Activated T-helper 17 cell treated with anti-CD3 and anti-CD28 coated beads, Interleukin-2, amount 50 U/mL, for 72 hours (primary cell): ENCODE measurements around the gene ZNF524. TPM values are rescaled to one million over a fixed set of nuclear protein-coding genes. Genes with fewer than 3 reads are reported as not detected.

Source experiments
- ATAC-seq: fragments of 150-1000 bp; cut with Tn5 transposase; replicated peaks from 2 replicates; pipeline ENCODE4 v1.10.0; 2021; ENCODE audit warnings: mild to moderate bottlenecking, moderate library complexity
- H3K27ac Mint-ChIP-seq: one replicate; pipeline ENCODE4 v1.8.0; 2022; ENCODE audit warnings: mixed read lengths
- H3K27me3 Mint-ChIP-seq: one replicate; pipeline ENCODE4 v1.8.0; 2022; ENCODE audit warnings: mixed read lengths
- H3K36me3 Mint-ChIP-seq: one replicate; pipeline ENCODE4 v1.8.0; 2022; ENCODE audit warnings: low read depth, mild to moderate bottlenecking, mixed read lengths
- H3K4me1 Mint-ChIP-seq: one replicate; pipeline ENCODE4 v1.8.0; 2022; ENCODE audit warnings: mixed read lengths
- H3K4me3 Mint-ChIP-seq: one replicate; pipeline ENCODE4 v1.8.0; 2022; ENCODE audit warnings: mild to moderate bottlenecking, mixed read lengths
- H3K9me3 Mint-ChIP-seq: one replicate; pipeline ENCODE4 v1.8.0; 2022; ENCODE audit warnings: mixed read lengths
- total RNA-seq, 2 donors: library from RNA; stranded (reverse); gene quantifications; one replicate each; pipeline ENCODE4 v1.2.3, GENCODE V29; 2022

Gene ZNF524
- total RNA-seq, 2 donors from 2014 or later, result 20.1 to 25.3 TPM

GRCh38 chr19:55626350-55626749 lies 26.3 kb downstream of the ZNF524 start:
- ATAC-seq, result peak; percentile 82
- no peaks in the 10 kb centered on the region for H3K27me3 Mint-ChIP-seq
- H3K27ac Mint-ChIP-seq, result peak overlapping the region; percentile 29

GRCh38 chr19:55632463-55632834 lies 32.4 kb downstream of the ZNF524 start:
- Mint-ChIP-seq H3K9me3 (no peaks in the 10 kb centered on the region), H3K4me3 (peak overlapping the region; percentile 36), H3K27ac (peak overlapping the region; percentile 15), H3K4me1 (peaks cover 38% of the 10 kb centered on the region), H3K36me3 (peaks cover 23% of the 10 kb centered on the region), H3K27me3 (no peaks in the 10 kb centered on the region)
- ATAC-seq, result peak; percentile 54

More at GRCh38 chr19:55626350-55626749, 26.3 kb downstream of the ZNF524 start:
- Mint-ChIP-seq H3K36me3 (peaks cover 7% of the 10 kb centered on the region), H3K9me3 (no peaks in the 10 kb centered on the region), H3K4me1 (peaks cover 25% of the 10 kb centered on the region), H3K4me3 (peak overlapping the region; percentile 59)

- Mint-ChIP-seq H3K27me3 (no peaks in the 10 kb centered on the region), H3K36me3 (peaks cover 34% of the 10 kb centered on the region), H3K27ac (no peak overlapping the region), H3K4me3 (peak overlapping the region; percentile 96), H3K4me1 (peaks cover 47% of the 10 kb centered on the region), H3K9me3 (no peaks in the 10 kb centered on the region)
- ATAC-seq, result no peak
Measured at GRCh38 chr19:55633861-55634260, 33.8 kb downstream of the ZNF524 start.

- Mint-ChIP-seq H3K4me3 (peak overlapping the region; percentile 96), H3K4me1 (peaks cover 50% of the 10 kb centered on the region), H3K27ac (peak overlapping the region; percentile 100), H3K27me3 (no peaks in the 10 kb centered on the region), H3K9me3 (peaks cover 3% of the 10 kb centered on the region), H3K36me3 (peaks cover 40% of the 10 kb centered on the region)
- peak; percentile 41 for ATAC-seq
Measured at GRCh38 chr19:55635334-55635717, 35.2 kb downstream of the ZNF524 start.

GRCh38 chr19:55635856-55636440 lies 35.9 kb downstream of the ZNF524 start:
- Mint-ChIP-seq H3K27ac (peak overlapping the region; percentile 100), H3K36me3 (peaks cover 43% of the 10 kb centered on the region), H3K4me1 (peaks cover 50% of the 10 kb centered on the region), H3K4me3 (peak overlapping the region; percentile 96), H3K9me3 (peaks cover 3% of the 10 kb centered on the region), H3K27me3 (no peaks in the 10 kb centered on the region)
- ATAC-seq, result no peak

- peaks cover 3% of the 10 kb centered on the region for H3K9me3 Mint-ChIP-seq
- H3K4me3 Mint-ChIP-seq, result peak overlapping the region; percentile 96
- H3K36me3 Mint-ChIP-seq, result peaks cover 49% of the 10 kb centered on the region
- H3K27me3 Mint-ChIP-seq, result no peaks in the 10 kb centered on the region
- peaks cover 54% of the 10 kb centered on the region for H3K4me1 Mint-ChIP-seq
- no peak for ATAC-seq
- peak overlapping the region; percentile 100 for H3K27ac Mint-ChIP-seq
Measured at GRCh38 chr19:55636723-55637122, 36.6 kb downstream of the ZNF524 start.

GRCh38 chr19:55637534-55637933 lies 37.4 kb downstream of the ZNF524 start:
- H3K4me1 Mint-ChIP-seq, result peaks cover 52% of the 10 kb centered on the region
- peak overlapping the region; percentile 57 for H3K27ac Mint-ChIP-seq
- H3K4me3 Mint-ChIP-seq, result peak overlapping the region; percentile 96
- no peaks in the 10 kb centered on the region for H3K27me3 Mint-ChIP-seq
- ATAC-seq, result no peak
- peaks cover 55% of the 10 kb centered on the region for H3K36me3 Mint-ChIP-seq
- H3K9me3 Mint-ChIP-seq, result peaks cover 3% of the 10 kb centered on the region

GRCh38 chr19:55638864-55639359 lies 38.8 kb downstream of the ZNF524 start:
- H3K4me3 Mint-ChIP-seq, result peak overlapping the region; percentile 96
- no peak for ATAC-seq
- no peak overlapping the region for H3K27ac Mint-ChIP-seq
- H3K36me3 Mint-ChIP-seq, result peaks cover 67% of the 10 kb centered on the region
- peaks cover 3% of the 10 kb centered on the region for H3K9me3 Mint-ChIP-seq
- H3K27me3 Mint-ChIP-seq, result no peaks in the 10 kb centered on the region
- peaks cover 54% of the 10 kb centered on the region for H3K4me1 Mint-ChIP-seq

GRCh38 chr19:55640043-55640576 lies 40.0 kb downstream of the ZNF524 start:
- Mint-ChIP-seq H3K27me3 (no peaks in the 10 kb centered on the region), H3K4me1 (peaks cover 48% of the 10 kb centered on the region), H3K9me3 (peaks cover 3% of the 10 kb centered on the region), H3K4me3 (peak overlapping the region; percentile 96), H3K36me3 (peaks cover 73% of the 10 kb centered on the region), H3K27ac (peak overlapping the region; percentile 75)
- ATAC-seq, result peak; percentile 7

- H3K27me3 Mint-ChIP-seq, result no peaks in the 10 kb centered on the region
- H3K36me3 Mint-ChIP-seq, result peaks cover 73% of the 10 kb centered on the region
- H3K27ac Mint-ChIP-seq, result peak within 1 kb of the TSS; percentile 89
- ATAC-seq, result peak; percentile 13
- peaks cover 3% of the 10 kb centered on the region for H3K9me3 Mint-ChIP-seq
- H3K4me1 Mint-ChIP-seq, result peaks cover 42% of the 10 kb centered on the region
- H3K4me3 Mint-ChIP-seq, result peak within 1 kb of the TSS; percentile 96
Measured at GRCh38 chr19:55640577-55641425, 40.7 kb downstream of the ZNF524 start, which contains the start of gene ZNF580. Gene ZNF580 (plus strand): TSS chr19:55641002. CDS start chr19:55642509, 1,507 bp downstream.

GRCh38 chr19:55641426-55642152 lies 41.5 kb downstream of the ZNF524 start:
- ATAC-seq, result no peak
- Mint-ChIP-seq H3K27ac (peak overlapping the region; percentile 89), H3K36me3 (peaks cover 73% of the 10 kb centered on the region), H3K27me3 (no peaks in the 10 kb centered on the region), H3K4me1 (peaks cover 34% of the 10 kb centered on the region), H3K4me3 (peak overlapping the region; percentile 96), H3K9me3 (peaks cover 3% of the 10 kb centered on the region)

- peak; percentile 15 for ATAC-seq
- H3K36me3 Mint-ChIP-seq, result peaks cover 79% of the 10 kb centered on the region
- H3K27ac Mint-ChIP-seq, result peak overlapping the region; percentile 98
- peaks cover 3% of the 10 kb centered on the region for H3K9me3 Mint-ChIP-seq
- H3K27me3 Mint-ChIP-seq, result no peaks in the 10 kb centered on the region
- H3K4me3 Mint-ChIP-seq, result peak overlapping the region; percentile 96
- H3K4me1 Mint-ChIP-seq, result peaks cover 26% of the 10 kb centered on the region
Measured at GRCh38 chr19:55642153-55643002, 42.3 kb downstream of the ZNF524 start.
